Hepatocyte (in vitro differentiated cells): ENCODE measurements around the gene CTCFL. TPM values are rescaled to one million over a fixed set of nuclear protein-coding genes. Genes with fewer than 3 reads are reported as not detected.

Source experiments
- DNase-seq: peaks from one replicate; pipeline ENCODE4 v3.0.0-alpha.2; 2016; ENCODE audit warnings: low spot score
- H2AFZ ChIP-seq: fragments of 200-600 bp; sonication (generic); 2 replicates; pipeline ENCODE4 v1.6.0; 2016; ENCODE audit warnings: antibody characterized with exemption, mild to moderate bottlenecking
- H3K27ac ChIP-seq: fragments of 200-600 bp; sonication (generic); 2 replicates; pipeline ENCODE4 v1.5.1; 2016; ENCODE audit warnings: mild to moderate bottlenecking
- H3K27me3 ChIP-seq: fragments of 200-600 bp; sonication (generic); 2 replicates; pipeline ENCODE4 v1.6.1; 2016
- H3K36me3 ChIP-seq: fragments of 200-600 bp; sonication (generic); replicated peaks from 2 replicates; pipeline ENCODE4 v1.5.1; 2016; ENCODE audit warnings: low read depth; ENCODE audit not compliant: insufficient read depth
- H3K4me1 ChIP-seq: fragments of 200-600 bp; sonication (generic); 2 replicates; pipeline ENCODE4 v1.5.1; 2016; ENCODE audit warnings: mild to moderate bottlenecking, moderate library complexity; ENCODE audit not compliant: insufficient read depth
- H3K4me2 ChIP-seq: fragments of 200-600 bp; sonication (generic); 2 replicates; pipeline ENCODE4 v1.6.0; 2016
- H3K4me3 ChIP-seq: fragments of 200-600 bp; sonication (generic); 2 replicates; pipeline ENCODE4 v1.5.1; 2016; ENCODE audit warnings: mild to moderate bottlenecking
- H3K79me2 ChIP-seq: fragments of 200-600 bp; sonication (generic); 2 replicates; pipeline ENCODE4 v1.6.0; 2017; ENCODE audit warnings: mild to moderate bottlenecking
- H3K9me2 ChIP-seq: fragments of 200-600 bp; sonication (generic); replicated peaks from 2 replicates; pipeline ENCODE4 v1.6.0; 2017; ENCODE audit warnings: mild to moderate bottlenecking; ENCODE audit not compliant: insufficient read depth
- H3K9me3 ChIP-seq: fragments of 200-600 bp; sonication (generic); 2 replicates; pipeline ENCODE4 v1.5.1; 2016; ENCODE audit warnings: low read depth, mild to moderate bottlenecking
- H4K20me1 ChIP-seq: fragments of 200-600 bp; sonication (generic); 2 replicates; pipeline ENCODE4 v1.6.0; 2016; ENCODE audit warnings: mild to moderate bottlenecking; ENCODE audit not compliant: insufficient read depth, poor library complexity, severe bottlenecking
- CTCF ChIP-seq: fragments of 200-600 bp; sonication (generic); IDR thresholded peaks from 2 replicates; pipeline ENCODE4 v1.5.1; 2016; ENCODE audit warnings: antibody characterized with exemption, mild to moderate bottlenecking; ENCODE audit not compliant: poor library complexity
- EZH2 ChIP-seq: fragments of 200-600 bp; sonication (generic); IDR thresholded peaks from 2 replicates; pipeline ENCODE4 v1.6.1; 2016; ENCODE audit warnings: antibody characterized with exemption, mild to moderate bottlenecking, borderline replicate concordance
- EZH2phosphoT487 ChIP-seq: fragments of 200-600 bp; sonication (generic); IDR thresholded peaks from one replicate; pipeline ENCODE4 v1.6.1; 2018; ENCODE audit warnings: antibody characterized with exemption, mild to moderate bottlenecking, low read depth, moderate library complexity; ENCODE audit not compliant: unreplicated experiment, severe bottlenecking
- WGBS: methylation state at CpG from one replicate; pipeline ENCODE4 v1.1.6; 2016; ENCODE audit warnings: low lambda C conversion rate; ENCODE audit errors: missing lambda C conversion rate; 5-methylcytosine and 5-hydroxymethylcytosine counted together
- polyA plus RNA-seq: library from polyadenylated mRNA; unstranded; fragments of >200 nt; fragmentation: Nextera tagmentation; extraction: Ambion mirVana; gene quantifications from 2 replicates; pipeline ENCODE4 v1.2.1, GENCODE V29; 2016
- total RNA-seq: library from RNA; depleted of rRNA; stranded (reverse); fragments of >200 nt; gene quantifications from 2 replicates; pipeline ENCODE4 v1.2.3, GENCODE V29; 2014

CTCFL gene
- total and polyA plus RNA-seq, 2 experiments from 2014 or later = not detected

DNA sequence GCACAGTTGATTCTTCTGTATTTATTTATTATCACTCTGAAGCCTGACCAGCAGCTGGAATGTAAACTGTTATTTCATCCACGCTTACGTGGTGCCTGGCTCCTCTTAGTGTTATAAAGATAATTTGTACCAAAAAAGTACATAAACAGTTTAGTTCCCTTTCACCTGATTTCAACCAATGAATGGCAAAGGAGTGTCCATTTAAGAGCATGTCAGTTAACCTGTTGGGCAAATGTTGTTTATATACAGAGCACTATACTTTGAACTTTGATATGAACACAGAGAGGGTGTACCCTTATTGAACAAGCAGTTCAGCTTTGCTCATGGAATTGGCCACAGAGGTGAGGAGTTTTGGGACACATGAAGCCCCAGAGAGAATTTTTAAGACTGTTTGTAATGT is 7.2 kb upstream of the CTCFL start:
- Histone ChIP-seq H3K4me3 (no peak overlapping the region), H3K4me2 (no peak overlapping the region), H3K27ac (peak overlapping the region; percentile 15), H4K20me1 (no peaks in the 10 kb centered on the region), H3K9me2 (no peaks in the 10 kb centered on the region), H3K79me2 (no peaks in the 10 kb centered on the region), H3K9me3 (no peaks in the 10 kb centered on the region), H3K36me3 (no peaks in the 10 kb centered on the region), H2AFZ (no peak overlapping the region), H3K4me1 (no peaks in the 10 kb centered on the region), H3K27me3 (no peaks in the 10 kb centered on the region)
- no peak for DNase-seq
- TF ChIP-seq CTCF = no peak
- no peak for TF ChIP-seq EZH2phosphoT487
- TF ChIP-seq EZH2 = no peak
- WGBS = 57% methylated on average over 2 of the region's 2 CpGs

GRCh38 chr20:57530327-57530981 is 5.5 kb upstream of the CTCFL start:
- H3K4me3 ChIP-seq = no peak overlapping the region
- TF ChIP-seq EZH2phosphoT487 = no peak
- TF ChIP-seq EZH2 = no peak
- no peak for TF ChIP-seq CTCF
- no peaks in the 10 kb centered on the region for H4K20me1 ChIP-seq
- H3K9me2 ChIP-seq = no peaks in the 10 kb centered on the region
- H3K36me3 ChIP-seq = no peaks in the 10 kb centered on the region
- H3K4me2 ChIP-seq = no peak overlapping the region
- H3K9me3 ChIP-seq = no peaks in the 10 kb centered on the region
- H3K27me3 ChIP-seq = no peaks in the 10 kb centered on the region
- no peak for DNase-seq
- no peak overlapping the region for H2AFZ ChIP-seq
- no peaks in the 10 kb centered on the region for H3K79me2 ChIP-seq
- WGBS = 72% methylated on average over 4 of the region's 4 CpGs
- no peaks in the 10 kb centered on the region for H3K4me1 ChIP-seq
- no peak overlapping the region for H3K27ac ChIP-seq

DNA sequence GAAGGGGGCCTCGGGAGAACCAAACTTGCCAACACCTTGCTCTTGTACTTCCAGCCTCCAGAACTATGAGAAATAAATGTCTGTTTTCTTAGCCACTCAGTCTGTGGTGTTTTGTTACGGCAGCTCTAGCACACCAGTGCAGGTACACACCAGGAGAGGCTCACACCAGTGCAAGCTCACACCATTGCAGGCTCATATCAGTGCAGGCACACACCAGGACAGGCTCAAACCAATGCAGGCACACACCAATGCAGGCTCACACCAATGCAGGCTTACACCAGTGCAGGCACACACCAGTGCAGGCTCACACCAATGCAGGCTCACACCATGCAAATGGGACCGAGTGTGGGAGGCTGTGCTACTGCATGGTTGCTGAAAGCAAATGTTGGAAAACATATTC is 4.9 kb upstream of the CTCFL start:
- H3K4me2 ChIP-seq = no peak overlapping the region
- no peak overlapping the region for H2AFZ ChIP-seq
- no peak for DNase-seq
- H3K4me3 ChIP-seq = no peak overlapping the region
- no peaks in the 10 kb centered on the region for H3K9me2 ChIP-seq
- no peaks in the 10 kb centered on the region for H3K27me3 ChIP-seq
- no peaks in the 10 kb centered on the region for H3K9me3 ChIP-seq
- no peak overlapping the region for H3K27ac ChIP-seq
- no peaks in the 10 kb centered on the region for H3K4me1 ChIP-seq
- H4K20me1 ChIP-seq = no peaks in the 10 kb centered on the region
- H3K36me3 ChIP-seq = no peaks in the 10 kb centered on the region
- 91% methylated on average over 3 of the region's 3 CpGs for WGBS
- TF ChIP-seq EZH2 = no peak
- no peak for TF ChIP-seq CTCF
- no peak for TF ChIP-seq EZH2phosphoT487
- no peaks in the 10 kb centered on the region for H3K79me2 ChIP-seq

GRCh38 chr20:57529160-57529585 is 4.2 kb upstream of the CTCFL start:
- WGBS = 94% methylated on average over 8 of the region's 8 CpGs
- TF ChIP-seq CTCF (no peak), EZH2 (no peak), EZH2phosphoT487 (no peak)
- no peak overlapping the region for H3K4me2 ChIP-seq
- no peaks in the 10 kb centered on the region for H3K79me2 ChIP-seq
- H3K27ac ChIP-seq = no peak overlapping the region
- H4K20me1 ChIP-seq = no peaks in the 10 kb centered on the region
- H3K4me3 ChIP-seq = no peak overlapping the region
- H3K36me3 ChIP-seq = no peaks in the 10 kb centered on the region
- no peaks in the 10 kb centered on the region for H3K9me3 ChIP-seq
- no peaks in the 10 kb centered on the region for H3K9me2 ChIP-seq
- DNase-seq = no peak
- no peak overlapping the region for H2AFZ ChIP-seq
- no peaks in the 10 kb centered on the region for H3K27me3 ChIP-seq
- peaks cover under 1% of the 10 kb centered on the region for H3K4me1 ChIP-seq
